OCI-LY1 (cell line): ENCODE results near the gene CCDC28B.

Experiments
- H2AFZ ChIP-seq: fragments of 200-600 bp; sonication (generic), shearing (Covaris generic); 2 replicates; pipeline ENCODE4 v1.6.0; 2014; ENCODE audit warnings: antibody characterized with exemption, mild to moderate bottlenecking, low read length
- H3F3A ChIP-seq: fragments of 200-600 bp; sonication (generic), shearing (Covaris generic); 2 replicates; pipeline ENCODE4 v1.6.0; 2014; ENCODE audit warnings: mild to moderate bottlenecking, antibody characterized with exemption, low read length, moderate library complexity; ENCODE audit not compliant: insufficient read depth
- H3K27ac ChIP-seq: fragments of 200-600 bp; sonication (generic); 2 replicates; pipeline ENCODE4 v1.5.1; 2014; ENCODE audit warnings: low read length, mixed run types, mild to moderate bottlenecking, low read depth; ENCODE audit not compliant: poor library complexity, severe bottlenecking
- H3K27me3 ChIP-seq: fragments of 200-600 bp; sonication (generic); 2 replicates; pipeline ENCODE4 v1.6.0; 2014; ENCODE audit warnings: antibody characterized with exemption, mild to moderate bottlenecking, low read length, moderate library complexity; ENCODE audit not compliant: insufficient read depth
- H3K36me3 ChIP-seq: fragments of 200-600 bp; sonication (generic); 2 replicates; pipeline ENCODE4 v1.6.1; 2014; ENCODE audit warnings: mild to moderate bottlenecking, antibody characterized with exemption, low read length, moderate library complexity, mixed read lengths; ENCODE audit not compliant: insufficient read depth
- H3K4me1 ChIP-seq: fragments of 200-600 bp; sonication (generic); 2 replicates; pipeline ENCODE4 v1.5.1; 2014; ENCODE audit warnings: mild to moderate bottlenecking, low read length, moderate library complexity; ENCODE audit not compliant: insufficient read depth, severe bottlenecking
- H3K4me2 ChIP-seq: fragments of 200-600 bp; sonication (generic), shearing (Covaris generic); 2 replicates; pipeline ENCODE4 v1.6.1; 2014; ENCODE audit warnings: low read length
- H3K4me3 ChIP-seq: fragments of 200-600 bp; sonication (generic); 2 replicates; pipeline ENCODE4 v1.5.1; 2014; ENCODE audit warnings: low read length, low read depth, mild to moderate bottlenecking, mixed read lengths; ENCODE audit not compliant: poor library complexity, severe bottlenecking
- H3K79me2 ChIP-seq: fragments of 200-600 bp; shearing (Covaris generic); 2 replicates; pipeline ENCODE4 v1.6.1; 2016; ENCODE audit warnings: mixed run types, low read length, mixed read lengths; ENCODE audit not compliant: insufficient read depth
- H3K9ac ChIP-seq: fragments of 200-600 bp; sonication (generic), shearing (Covaris generic); 2 replicates; pipeline ENCODE4 v1.6.1; 2014; ENCODE audit warnings: mild to moderate bottlenecking, low read length, mixed read lengths
- H3K9me2 ChIP-seq: fragments of 200-600 bp; sonication (generic), shearing (Covaris generic); 2 replicates; pipeline ENCODE4 v1.6.1; 2014; ENCODE audit warnings: low read depth, mild to moderate bottlenecking, low read length, mixed read lengths
- H3K9me3 ChIP-seq: fragments of 200-600 bp; shearing (Covaris generic); 2 replicates; pipeline ENCODE4 v1.6.1; 2014; ENCODE audit warnings: low read length, mixed read lengths
- H4K20me1 ChIP-seq: fragments of 200-600 bp; sonication (generic), shearing (Covaris generic); 2 replicates; pipeline ENCODE4 v1.6.0; 2016; ENCODE audit warnings: mild to moderate bottlenecking, low read length; ENCODE audit not compliant: insufficient read depth
- CTCF ChIP-seq: fragments of 200-600 bp; sonication (generic), shearing (Covaris generic); IDR thresholded peaks from 2 replicates; pipeline ENCODE4 v1.5.1; 2017; ENCODE audit warnings: mild to moderate bottlenecking, antibody characterized with exemption, low read length, moderate library complexity, mixed read lengths
- EZH2 ChIP-seq: fragments of 200-600 bp; sonication (generic), shearing (Covaris generic); IDR thresholded peaks from 2 replicates; pipeline ENCODE4 v1.8.0; 2017; ENCODE audit warnings: borderline replicate concordance, mixed run types, mild to moderate bottlenecking, antibody characterized with exemption, low read length, moderate library complexity, mixed read lengths

The CCDC28B gene

GRCh38 chr1:32247983-32248889 lies 47.8 kb downstream of the CCDC28B start:
- Histone ChIP-seq H3K4me1 (peaks cover 73% of the 10 kb centered on the region), H3K9me2 (no peaks in the 10 kb centered on the region), H3K9me3 (no peaks in the 10 kb centered on the region), H3K79me2 (no peaks in the 10 kb centered on the region), H3K27me3 (no peaks in the 10 kb centered on the region), H3K36me3 (no peaks in the 10 kb centered on the region), H2AFZ (no peak overlapping the region), H3F3A (peaks cover 7% of the 10 kb centered on the region), H3K4me2 (peak overlapping the region; percentile 44; the same call in 1 of the 2 replicates), H3K9ac (peak overlapping the region; percentile 35; the same call in 1 of the 2 replicates), H3K27ac (peak overlapping the region; percentile 100), H3K4me3 (no peak overlapping the region), H4K20me1 (no peaks in the 10 kb centered on the region)
- TF ChIP-seq EZH2 (no peak), CTCF (peak; percentile 94)

GRCh38 chr1:32249831-32250525 lies 49.6 kb downstream of the CCDC28B start:
- H2AFZ ChIP-seq, result no peak overlapping the region
- H3K79me2 ChIP-seq, result no peaks in the 10 kb centered on the region
- H3K9me2 ChIP-seq, result no peaks in the 10 kb centered on the region
- no peaks in the 10 kb centered on the region for H3K27me3 ChIP-seq
- H3K9me3 ChIP-seq, result no peaks in the 10 kb centered on the region
- H3K4me1 ChIP-seq, result peaks cover 90% of the 10 kb centered on the region
- H3K4me2 ChIP-seq, result peak overlapping the region; percentile 69
- H3F3A ChIP-seq, result peaks cover 10% of the 10 kb centered on the region
- no peaks in the 10 kb centered on the region for H3K36me3 ChIP-seq
- TF ChIP-seq EZH2, result no peak
- TF ChIP-seq CTCF, result no peak
- peak overlapping the region; percentile 100 for H3K27ac ChIP-seq
- H3K4me3 ChIP-seq, result peak overlapping the region; percentile 50
- H4K20me1 ChIP-seq, result no peaks in the 10 kb centered on the region
- H3K9ac ChIP-seq, result peak overlapping the region; percentile 74

GRCh38 chr1:32250893-32251716 lies 50.7 kb downstream of the CCDC28B start, which contains the start of gene LCK:
TSS of gene LCK (plus strand) at chr1:32251265. CDS start at chr1:32274330, 23,065 bp downstream.
- H3K9me2 ChIP-seq, result no peaks in the 10 kb centered on the region
- H3F3A ChIP-seq, result peaks cover 10% of the 10 kb centered on the region
- H3K27ac ChIP-seq, result peak within 1 kb of the TSS; percentile 100
- peak within 1 kb of the TSS; percentile 74 for H3K9ac ChIP-seq
- no peaks in the 10 kb centered on the region for H3K27me3 ChIP-seq
- H3K4me3 ChIP-seq, result peak within 1 kb of the TSS; percentile 50
- H3K36me3 ChIP-seq, result no peaks in the 10 kb centered on the region
- no peaks in the 10 kb centered on the region for H4K20me1 ChIP-seq
- H2AFZ ChIP-seq, result no peak within 1 kb of the TSS
- no peaks in the 10 kb centered on the region for H3K79me2 ChIP-seq
- no peaks in the 10 kb centered on the region for H3K9me3 ChIP-seq
- TF ChIP-seq EZH2 (no peak), CTCF (no peak)
- H3K4me2 ChIP-seq, result peak within 1 kb of the TSS; percentile 69
- peaks cover 95% of the 10 kb centered on the region for H3K4me1 ChIP-seq
